RPMI7951 (cell line): ENCODE data around the gene RANBP17. TPM values are rescaled to one million over a fixed set of nuclear protein-coding genes. Genes with fewer than 3 reads are reported as not detected.
"Not testable (repeated sequence)": the region's sequence is repeated elsewhere in the genome, so short reads cannot be mapped to it uniquely, and the experiment has no call there.

Experiments
- DNase-seq: peaks from one replicate; pipeline ENCODE4 v3.0.0-alpha.2; 2012; ENCODE audit warnings: low read depth
- total RNA-seq: library from RNA; depleted of rRNA; stranded (reverse); fragments of >200 nt; shearing (Covaris generic); gene quantifications from 2 replicates; pipeline ENCODE4 v1.2.3, GENCODE V29; 2014

Gene RANBP17
- total RNA-seq, 1 experiment from 2014 or later: 9.5 TPM

- DNase-seq: no peak
Measured at GRCh38 chr5:170867825-170868224, 6.0 kb downstream of the RANBP17 start.

DNA sequence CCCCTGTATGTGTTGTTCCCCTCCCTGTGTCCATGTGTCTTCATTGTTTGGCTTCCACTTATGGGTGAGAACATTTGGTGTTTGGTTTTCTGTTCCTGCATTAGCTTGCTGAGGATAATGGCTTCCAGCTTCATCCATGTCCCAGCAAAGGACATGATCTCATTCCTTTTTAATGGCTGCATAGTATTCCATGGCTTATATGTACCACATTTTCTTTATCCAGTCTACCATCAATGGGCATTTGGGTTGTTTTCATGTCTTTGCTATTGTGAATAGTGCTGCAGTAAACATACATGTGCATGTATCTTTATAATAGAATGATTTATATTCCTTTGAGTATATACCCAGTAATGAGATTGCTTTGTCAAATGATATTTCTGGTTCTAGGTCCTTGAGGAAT lies 8.6 kb downstream of the RANBP17 start:
- DNase-seq: not testable (repeated sequence)

DNA sequence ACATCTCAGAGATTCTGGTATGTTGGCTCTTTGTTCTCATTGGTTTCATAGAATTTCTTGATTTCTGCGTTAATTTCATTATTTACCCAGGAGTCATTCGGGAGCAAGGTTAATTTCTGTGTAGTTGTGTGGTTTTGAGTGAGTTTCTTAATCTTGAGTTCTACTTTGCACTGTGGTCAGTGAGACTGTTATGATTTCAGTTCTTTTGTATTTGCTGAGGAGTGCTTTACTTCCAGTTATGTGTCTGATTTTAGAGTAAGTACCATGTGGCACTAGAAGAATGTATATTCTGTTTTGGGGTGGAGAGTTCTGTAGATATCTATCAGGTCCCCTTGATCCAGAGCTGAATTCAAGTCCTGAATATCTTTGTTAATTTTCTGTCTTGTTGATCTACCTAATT lies 12.2 kb downstream of the RANBP17 start:
- DNase-seq: no peak

DNA sequence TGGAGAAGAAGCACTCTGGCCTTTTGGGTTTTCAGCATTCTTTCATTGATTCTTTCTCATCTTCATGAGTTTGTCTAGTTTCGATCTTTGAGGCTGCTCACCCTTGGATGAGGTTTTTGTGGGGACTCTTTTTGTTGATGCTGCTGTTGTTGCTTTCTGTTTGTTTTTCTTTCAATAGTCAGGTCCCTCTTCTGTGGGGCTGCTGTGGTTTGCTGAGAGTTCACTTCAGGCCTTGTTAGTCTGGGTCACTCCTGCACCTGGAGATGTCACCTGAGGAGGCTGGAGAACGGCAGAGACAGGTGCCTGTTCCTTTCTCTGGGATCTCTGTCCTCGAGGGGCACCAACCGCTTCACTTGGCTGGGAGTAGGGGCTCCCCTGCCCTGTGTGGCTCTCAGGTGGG lies 14.0 kb downstream of the RANBP17 start:
- no peak for DNase-seq

GRCh38 chr5:170880084-170880483 lies 18.3 kb downstream of the RANBP17 start:
- no peak for DNase-seq

- no peak for DNase-seq
Measured at GRCh38 chr5:170882345-170882744, 20.5 kb downstream of the RANBP17 start.

- DNase-seq: no peak
Measured at GRCh38 chr5:170885256-170885655, 23.4 kb downstream of the RANBP17 start.

GRCh38 chr5:170885809-170886208 lies 24.0 kb downstream of the RANBP17 start:
- no peak for DNase-seq

- no peak for DNase-seq
Measured at GRCh38 chr5:170886210-170886894, 24.5 kb downstream of the RANBP17 start.

DNA sequence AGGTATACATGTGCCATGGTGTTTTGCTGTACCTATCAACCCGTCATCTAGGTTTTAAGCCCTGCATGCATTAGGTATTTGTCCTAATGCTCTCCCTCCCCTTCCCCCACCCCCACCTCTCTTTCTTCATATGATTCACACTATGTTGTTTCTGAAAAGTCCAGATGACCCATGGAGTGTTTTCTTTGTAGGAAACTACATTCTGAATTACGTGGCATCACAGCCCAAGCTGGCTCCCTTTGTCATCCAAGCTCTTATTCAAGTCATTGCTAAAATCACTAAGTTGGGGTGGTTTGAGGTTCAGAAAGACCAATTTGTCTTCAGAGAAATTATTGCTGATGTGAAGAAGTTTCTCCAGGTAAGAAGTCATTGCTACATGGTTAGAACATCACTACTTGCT lies 30.4 kb downstream of the RANBP17 start:
- DNase-seq: no peak

- no peak for DNase-seq
Measured at GRCh38 chr5:170894665-170895064, 32.8 kb downstream of the RANBP17 start.

- no peak for DNase-seq
Measured at GRCh38 chr5:170896779-170897178, 35.0 kb downstream of the RANBP17 start.

GRCh38 chr5:170903075-170903474 lies 41.3 kb downstream of the RANBP17 start:
- DNase-seq: no peak

GRCh38 chr5:170907758-170908157 lies 45.9 kb downstream of the RANBP17 start:
- peak; percentile 65 for DNase-seq

- DNase-seq: no peak
Measured at GRCh38 chr5:170913573-170913972, 51.8 kb downstream of the RANBP17 start.

GRCh38 chr5:170917113-170917512 lies 55.3 kb downstream of the RANBP17 start:
- no peak for DNase-seq

DNA sequence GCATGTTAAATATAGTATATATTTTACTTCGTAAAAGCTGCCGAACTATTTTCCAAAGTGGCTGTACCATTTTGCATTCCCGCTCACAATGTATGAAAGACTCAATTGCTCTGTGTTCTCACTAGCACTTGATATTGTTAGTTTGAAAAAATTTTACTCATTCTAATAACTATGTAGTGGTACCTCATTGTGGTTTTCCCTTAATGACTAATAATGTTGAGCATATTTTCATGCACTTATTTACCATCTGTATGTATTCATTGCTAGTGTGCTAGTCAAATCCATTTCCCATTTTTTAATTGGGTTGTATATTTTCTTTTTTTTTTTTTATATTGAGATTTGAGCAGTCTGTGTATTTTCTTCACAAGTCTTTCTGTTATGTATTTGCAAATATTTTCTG lies 58.4 kb downstream of the RANBP17 start:
- no peak for DNase-seq

GRCh38 chr5:170922331-170922730 lies 60.5 kb downstream of the RANBP17 start:
- not testable (repeated sequence) for DNase-seq

DNA sequence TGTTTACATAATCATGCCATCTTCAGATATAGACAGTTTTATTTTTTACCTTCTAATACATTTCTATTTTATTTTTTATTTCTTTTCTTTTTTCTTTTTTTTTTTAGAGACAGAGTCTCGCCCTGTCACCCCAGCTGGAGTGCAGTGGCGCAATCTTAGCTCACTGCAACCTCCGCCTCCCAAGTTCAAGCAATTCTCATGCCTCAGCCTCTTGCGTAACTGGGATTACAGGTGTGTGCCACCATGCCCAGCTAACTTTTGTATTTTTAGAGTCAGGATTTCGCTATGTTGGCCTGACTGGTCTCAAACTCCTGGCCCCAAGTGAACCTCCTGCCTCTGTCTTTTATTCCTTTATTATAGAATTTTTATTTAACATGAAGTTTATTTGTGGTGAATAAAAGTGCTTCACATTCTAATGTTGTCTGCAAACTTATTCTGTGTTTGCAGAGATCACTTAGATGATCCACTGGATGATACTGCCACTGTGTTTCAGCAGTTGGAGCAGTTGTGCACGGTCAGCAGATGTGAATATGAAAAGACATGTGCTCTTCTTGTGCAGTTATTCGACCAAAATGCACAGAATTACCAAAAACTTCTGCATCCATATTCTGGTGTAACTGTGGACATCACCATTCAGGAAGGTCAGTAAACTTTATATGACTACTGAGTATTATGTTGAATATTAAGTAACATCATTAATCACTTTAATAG lies 62.2 kb downstream of the RANBP17 start:
- no peak for DNase-seq

DNA sequence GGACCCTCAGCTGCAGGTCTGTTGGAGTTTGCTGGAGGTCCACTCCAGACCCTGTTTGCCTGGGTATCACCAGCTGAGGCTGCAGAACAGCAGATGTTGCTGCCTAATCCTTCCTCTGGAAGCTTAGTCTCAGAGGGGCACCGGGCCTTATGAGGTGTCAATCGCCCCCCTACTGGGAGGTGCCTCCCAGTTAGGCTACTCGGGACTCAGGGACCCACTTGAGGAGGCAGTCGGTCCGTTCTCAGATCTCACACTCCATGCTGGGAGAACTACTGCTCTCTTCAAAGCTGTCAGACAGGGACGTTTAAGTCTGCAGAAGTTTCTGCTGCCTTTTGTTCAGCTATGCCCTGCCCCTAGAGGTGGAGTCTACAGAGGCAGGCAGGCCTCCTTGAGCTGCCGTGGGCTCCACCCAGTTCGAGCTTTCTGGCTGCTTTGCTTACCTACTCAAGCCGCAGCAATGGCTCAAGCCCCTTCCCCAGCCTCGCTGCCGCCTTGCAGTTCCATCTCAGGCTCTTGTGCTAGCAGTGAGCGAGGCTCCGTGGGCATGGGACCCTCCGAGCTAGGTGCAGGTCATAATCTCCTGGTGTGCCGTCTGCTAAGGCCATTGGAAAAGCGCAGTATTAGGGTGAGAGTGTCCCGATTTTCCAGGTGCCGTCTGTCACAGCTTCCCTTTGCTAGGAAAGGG lies 73.9 kb downstream of the RANBP17 start:
- not testable (repeated sequence) for DNase-seq

DNA sequence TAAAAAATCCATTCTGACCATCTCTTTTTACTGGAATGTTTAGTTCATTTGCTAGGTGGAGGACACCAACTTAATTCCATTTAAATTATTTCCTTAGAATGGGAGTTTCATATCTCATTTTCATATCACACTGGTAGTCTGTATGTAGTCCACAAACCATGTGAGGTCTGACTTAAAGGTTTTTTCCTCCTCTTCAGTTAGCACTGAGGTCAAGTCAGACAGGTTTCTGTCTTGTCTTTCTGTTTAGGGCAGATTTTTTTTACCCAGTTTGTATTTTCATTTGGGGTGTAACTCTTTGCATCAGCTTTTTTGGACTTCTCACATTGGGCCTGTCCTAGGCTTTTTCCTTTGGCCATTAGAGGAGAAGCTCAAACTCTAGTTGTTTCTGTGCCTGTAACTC lies 75.3 kb downstream of the RANBP17 start:
- no peak for DNase-seq

GRCh38 chr5:170937914-170938313 lies 76.1 kb downstream of the RANBP17 start:
- no peak for DNase-seq

GRCh38 chr5:170939178-170939577 lies 77.4 kb downstream of the RANBP17 start:
- DNase-seq: no peak
